ENCODE data around the gene ITGAL.

DNA sequence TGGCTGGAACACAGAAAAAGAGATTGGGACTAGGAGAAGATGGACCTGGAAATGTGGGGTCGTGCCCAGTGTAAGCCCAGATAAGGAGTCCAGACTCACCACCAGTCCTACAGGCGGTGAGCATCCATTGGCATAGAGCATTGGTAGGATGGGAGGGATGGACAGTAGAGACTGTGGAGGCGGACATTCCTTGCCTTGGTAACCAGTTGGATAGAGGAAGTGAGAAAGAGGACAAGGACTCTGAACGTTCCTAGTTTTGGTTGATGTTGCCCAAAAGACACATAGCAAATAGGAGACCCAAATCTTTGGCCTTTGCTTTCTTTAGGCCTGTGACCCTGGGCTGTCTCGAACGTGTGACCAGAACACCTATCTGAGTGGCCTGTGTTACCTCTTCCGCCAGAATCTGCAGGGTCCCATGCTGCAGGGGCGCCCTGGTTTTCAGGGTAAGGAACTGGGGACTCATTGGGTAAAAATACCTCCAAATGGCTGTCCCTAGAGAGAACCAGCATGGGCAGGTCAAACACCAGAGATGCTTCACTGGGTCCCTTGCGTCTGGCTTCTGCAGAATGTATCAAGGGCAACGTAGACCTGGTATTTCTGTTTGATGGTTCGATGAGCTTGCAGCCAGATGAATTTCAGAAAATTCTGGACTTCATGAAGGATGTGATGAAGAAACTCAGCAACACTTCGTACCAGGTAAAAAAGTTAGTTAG, 6.4 kb downstream of the ITGAL start:
- TF ChIP-seq CTCF (IDR thresholded peaks at IDR 0.05) (no peak), POLR2A (IDR thresholded peaks at IDR 0.05) (no peak)
